Trophoblast cell (in vitro differentiated cells and primary cell): Measurements from ENCODE around the gene SYT3.

Source experiments
- DNase-seq, 2 donors: peaks; one replicate each; pipeline ENCODE4 v3.0.0-alpha.2; 2016
- H2AFZ ChIP-seq: 2 replicates; pipeline ENCODE4 v1.6.1; 2013; ENCODE audit warnings: low read length, moderate library complexity, mild to moderate bottlenecking; ENCODE audit not compliant: insufficient read depth, poor library complexity
- H2AK5ac ChIP-seq: 2 replicates; pipeline ENCODE4 v1.6.1; 2013; ENCODE audit warnings: mild to moderate bottlenecking, low read length
- H2BK120ac ChIP-seq: 2 replicates; pipeline ENCODE4 v1.6.1; 2013; ENCODE audit warnings: low read length, mild to moderate bottlenecking, moderate library complexity; ENCODE audit not compliant: insufficient read depth, poor library complexity
- H2BK12ac ChIP-seq: 2 replicates; pipeline ENCODE4 v1.6.1; 2013; ENCODE audit warnings: mild to moderate bottlenecking, low read length, moderate library complexity
- H2BK5ac ChIP-seq: 2 replicates; pipeline ENCODE4 v1.6.1; 2013; ENCODE audit warnings: low read length, low read depth, moderate library complexity, mild to moderate bottlenecking; ENCODE audit not compliant: poor library complexity
- H3K14ac ChIP-seq: 2 replicates; pipeline ENCODE4 v1.6.1; 2013; ENCODE audit warnings: mild to moderate bottlenecking, low read length
- H3K18ac ChIP-seq: 2 replicates; pipeline ENCODE4 v1.6.1; 2013; ENCODE audit warnings: mild to moderate bottlenecking, low read length
- H3K23ac ChIP-seq: 2 replicates; pipeline ENCODE4 v1.6.1; 2013; ENCODE audit warnings: low read length
- H3K27ac ChIP-seq: 2 replicates; pipeline ENCODE4 v1.5.1; 2013; ENCODE audit warnings: low read depth, mild to moderate bottlenecking, inconsistent platforms, low read length, moderate library complexity
- H3K27me3 ChIP-seq: 2 replicates; pipeline ENCODE4 v1.6.1; 2013; ENCODE audit warnings: inconsistent platforms, mild to moderate bottlenecking, low read length, moderate library complexity; ENCODE audit not compliant: insufficient read depth
- H3K36me3 ChIP-seq, 2 experiments: 1 replicate in 1 of 2; 2 replicates in 1 of 2; pipeline ENCODE4 v1.6.1; 2013; ENCODE audit warnings: low read length in 2 of 2, mild to moderate bottlenecking in 2 of 2, moderate library complexity in 1 of 2; ENCODE audit not compliant: insufficient read depth in 2 of 2, control insufficient read depth in 1 of 2
- H3K4ac ChIP-seq: 2 replicates; pipeline ENCODE4 v1.6.1; 2013; ENCODE audit warnings: low read depth, mild to moderate bottlenecking, low read length, moderate library complexity
- H3K4me1 ChIP-seq, 2 experiments: 1 replicate in 1 of 2; 2 replicates in 1 of 2; pipeline ENCODE4 v1.6.1; 2013; ENCODE audit warnings: low read length in 2 of 2, mild to moderate bottlenecking in 2 of 2, moderate library complexity in 1 of 2; ENCODE audit not compliant: insufficient read depth in 2 of 2, control insufficient read depth in 1 of 2
- H3K4me2 ChIP-seq: 2 replicates; pipeline ENCODE4 v1.6.1; 2013; ENCODE audit warnings: inconsistent platforms, mild to moderate bottlenecking, low read length, moderate library complexity
- H3K4me3 ChIP-seq: 2 replicates; pipeline ENCODE4 v1.5.1; 2013; ENCODE audit warnings: mild to moderate bottlenecking, low read depth, low read length, inconsistent platforms
- H3K79me1 ChIP-seq: one replicate; pipeline ENCODE4 v1.6.1; 2013; ENCODE audit warnings: low read length
- H3K79me2 ChIP-seq: 2 replicates; pipeline ENCODE4 v1.6.1; 2013; ENCODE audit warnings: low read length, mild to moderate bottlenecking; ENCODE audit not compliant: control insufficient read depth, insufficient read depth, poor library complexity
- H3K9ac ChIP-seq: 2 replicates; pipeline ENCODE4 v1.6.1; 2013; ENCODE audit warnings: mild to moderate bottlenecking, low read length
- H3K9me3 ChIP-seq: 2 replicates; pipeline ENCODE4 v1.6.1; 2013; ENCODE audit warnings: low read depth, mild to moderate bottlenecking, control low read depth, inconsistent platforms, low read length; ENCODE audit not compliant: insufficient read depth
- H4K12ac ChIP-seq: 2 replicates; pipeline ENCODE4 v1.6.1; 2013; ENCODE audit warnings: low read depth, mild to moderate bottlenecking, low read length, moderate library complexity
- H4K8ac ChIP-seq: 2 replicates; pipeline ENCODE4 v1.6.1; 2013; ENCODE audit warnings: low read depth, mild to moderate bottlenecking, low read length, moderate library complexity
- H4K91ac ChIP-seq: one replicate; pipeline ENCODE4 v1.6.1; 2013; ENCODE audit warnings: low read depth, mild to moderate bottlenecking, low read length, moderate library complexity
- WGBS: extraction: QIAGEN DNeasy Blood & Tissue Kit; methylation state at CpG from one replicate; pipeline ENCODE4 v1.1.7; 2013; ENCODE audit warnings: missing lambda C conversion rate; ENCODE audit not compliant: insufficient read length, insufficient coverage; ENCODE audit errors: extremely low coverage; 5-methylcytosine and 5-hydroxymethylcytosine counted together

SYT3 gene

DNA sequence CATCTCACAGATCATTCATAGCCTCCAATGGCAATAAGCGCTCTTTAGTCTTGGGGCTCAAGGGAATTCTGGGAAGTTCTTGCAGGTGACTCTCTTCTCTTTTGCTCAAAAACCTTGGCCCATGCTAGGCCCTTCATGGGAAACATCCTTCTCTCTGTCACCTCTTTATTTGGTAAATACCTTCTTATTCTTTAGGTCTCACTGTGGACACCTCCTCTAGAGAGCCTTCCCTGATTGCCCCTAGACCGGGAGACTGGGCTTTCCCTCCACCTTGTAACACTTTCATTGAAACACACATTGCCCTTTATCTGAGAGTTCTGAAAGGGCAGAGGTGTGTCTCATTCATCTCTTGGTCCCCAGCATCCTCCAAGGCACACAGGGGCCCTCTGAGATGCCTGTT, 11.5 kb upstream of the SYT3 start:
- Histone ChIP-seq H4K12ac (no peak overlapping the region), H4K91ac (no peak overlapping the region), H3K4me1 (no peaks in the 10 kb centered on the region)

DNA sequence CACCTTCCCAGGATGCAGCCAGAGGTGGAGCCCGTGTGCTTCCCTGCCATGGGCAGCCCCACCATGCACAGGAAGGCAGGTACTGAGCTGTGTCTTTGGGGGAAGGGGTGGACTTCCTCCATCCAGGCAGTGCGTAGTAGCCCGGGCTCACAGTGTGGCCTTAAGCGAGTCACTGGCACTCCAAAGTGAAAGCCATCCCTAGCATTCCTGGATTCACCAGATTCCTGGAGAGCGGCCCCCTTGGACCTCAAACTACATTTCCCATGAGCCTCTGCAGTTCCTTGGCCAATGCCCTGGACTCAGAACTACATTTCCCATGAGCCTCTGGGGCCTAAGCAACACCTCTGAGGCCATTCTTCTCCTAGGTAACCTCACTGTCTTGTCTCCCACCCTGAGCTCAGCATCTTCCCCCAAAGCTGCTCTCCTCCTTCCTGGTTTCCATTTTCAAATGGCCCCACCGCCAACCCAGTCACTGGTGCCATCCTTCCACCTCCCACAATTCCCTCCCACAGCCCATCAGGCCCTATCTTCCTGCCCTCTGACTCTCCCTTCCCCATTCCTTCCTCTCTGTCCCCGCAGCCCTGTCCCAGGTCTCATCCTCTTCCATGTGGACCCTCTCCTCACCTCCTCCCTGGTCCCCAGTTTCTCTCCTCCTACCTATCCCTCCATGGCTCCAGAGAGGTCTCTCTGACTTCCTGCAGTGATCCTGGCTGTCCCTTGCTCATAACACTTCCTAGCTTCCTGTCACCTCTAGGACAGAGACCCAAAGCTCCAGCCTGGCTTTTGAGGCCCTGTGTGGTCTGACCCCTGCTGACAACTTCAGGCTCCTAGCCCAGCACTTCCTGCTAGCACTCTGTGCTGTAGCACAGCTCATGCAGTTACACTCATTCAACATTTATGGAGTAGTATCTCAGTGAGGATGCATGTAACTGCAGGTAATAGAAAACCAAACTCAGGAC, 10.0 kb upstream of the SYT3 start, which contains the start of gene C19orf81:
TSS of gene C19orf81 (plus strand) at position 13 of the 959 bp plus-strand sequence. CDS start at position 13, 0 bp downstream.
- H4K12ac ChIP-seq: no peak within 1 kb of the TSS
- H3K23ac ChIP-seq: no peak within 1 kb of the TSS
- H4K8ac ChIP-seq: peak within 1 kb of the TSS; percentile 69
- no peak within 1 kb of the TSS for H2BK120ac ChIP-seq
- H2BK5ac ChIP-seq: no peak within 1 kb of the TSS
- no peak within 1 kb of the TSS for H3K4ac ChIP-seq
- no CpG with 5 or more reads among the region's 7 CpGs for WGBS
- H3K27me3 ChIP-seq: no peaks in the 10 kb centered on the region
- H3K4me1 ChIP-seq: no peaks in the 10 kb centered on the region
- H3K14ac ChIP-seq: no peak within 1 kb of the TSS
- no peak within 1 kb of the TSS for H4K91ac ChIP-seq
- no peaks in the 10 kb centered on the region for H3K79me2 ChIP-seq
- H3K79me1 ChIP-seq: no peaks in the 10 kb centered on the region
- H2AFZ ChIP-seq: no peak within 1 kb of the TSS
- no peak within 1 kb of the TSS for H2AK5ac ChIP-seq
- no peak within 1 kb of the TSS for H3K9ac ChIP-seq
- no peaks in the 10 kb centered on the region for H3K36me3 ChIP-seq
- DNase-seq: no peak
- no peak within 1 kb of the TSS for H3K4me2 ChIP-seq
- no peak within 1 kb of the TSS for H3K4me3 ChIP-seq
- no peaks in the 10 kb centered on the region for H3K9me3 ChIP-seq
- no peak within 1 kb of the TSS for H3K27ac ChIP-seq
- no peak within 1 kb of the TSS for H2BK12ac ChIP-seq
- no peak within 1 kb of the TSS for H3K18ac ChIP-seq

More for the DNA sequence above, 11.5 kb upstream of the SYT3 start:
- Histone ChIP-seq H3K9me3 (peaks cover under 1% of the 10 kb centered on the region), H3K18ac (no peak overlapping the region), H2AK5ac (no peak overlapping the region), H3K27me3 (no peaks in the 10 kb centered on the region), H4K8ac (no peak overlapping the region), H3K4me2 (no peak overlapping the region), H3K36me3 (no peaks in the 10 kb centered on the region), H3K23ac (no peak overlapping the region), H3K4ac (no peak overlapping the region), H2BK5ac (no peak overlapping the region), H3K79me2 (no peaks in the 10 kb centered on the region), H3K9ac (no peak overlapping the region), H2BK12ac (no peak overlapping the region), H2BK120ac (no peak overlapping the region), H3K4me3 (no peak overlapping the region), H3K79me1 (no peaks in the 10 kb centered on the region), H3K27ac (no peak overlapping the region), H2AFZ (no peak overlapping the region), H3K14ac (no peak overlapping the region)
- WGBS: no CpG with 5 or more reads among the region's 2 CpGs
- DNase-seq: no peak

DNA sequence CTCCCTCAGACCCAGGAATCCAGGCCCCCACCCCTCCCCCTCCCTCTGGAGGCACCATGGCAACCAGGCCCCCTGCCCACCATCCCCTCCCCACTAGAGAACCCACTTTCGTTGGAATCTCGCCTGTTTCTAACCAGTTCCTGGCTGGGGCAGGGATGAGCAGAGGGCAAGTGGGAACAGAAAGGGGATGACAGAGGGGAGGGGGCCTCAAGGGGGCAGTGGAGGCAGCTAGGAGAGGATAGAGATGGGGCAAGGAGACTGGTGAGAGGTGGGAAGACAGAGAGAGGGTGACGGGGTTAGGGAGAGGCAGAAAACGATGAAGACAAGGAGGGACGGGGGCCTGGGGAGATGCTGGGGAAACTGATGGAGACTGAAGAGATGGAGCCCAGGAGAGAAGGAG, 9.0 kb upstream of the SYT3 start:
- H3K79me2 ChIP-seq: no peaks in the 10 kb centered on the region
- no peak overlapping the region for H2BK5ac ChIP-seq
- no peaks in the 10 kb centered on the region for H3K4me1 ChIP-seq
- H3K4me2 ChIP-seq: no peak overlapping the region
- H2BK12ac ChIP-seq: no peak overlapping the region
- no peaks in the 10 kb centered on the region for H3K79me1 ChIP-seq
- H3K27ac ChIP-seq: no peak overlapping the region
- H2AFZ ChIP-seq: no peak overlapping the region
- no peak overlapping the region for H2AK5ac ChIP-seq
- no peak overlapping the region for H3K14ac ChIP-seq
- H3K4ac ChIP-seq: no peak overlapping the region
- no peak overlapping the region for H3K9ac ChIP-seq
- no CpG with 5 or more reads among the region's 5 CpGs for WGBS
- H2BK120ac ChIP-seq: no peak overlapping the region
- H3K4me3 ChIP-seq: no peak overlapping the region
- H3K27me3 ChIP-seq: no peaks in the 10 kb centered on the region
- no peaks in the 10 kb centered on the region for H3K36me3 ChIP-seq
- no peak overlapping the region for H3K18ac ChIP-seq
- no peak overlapping the region for H4K8ac ChIP-seq
- DNase-seq: no peak
- H4K12ac ChIP-seq: no peak overlapping the region
- H3K9me3 ChIP-seq: no peaks in the 10 kb centered on the region
- H4K91ac ChIP-seq: no peak overlapping the region
- H3K23ac ChIP-seq: no peak overlapping the region

DNA sequence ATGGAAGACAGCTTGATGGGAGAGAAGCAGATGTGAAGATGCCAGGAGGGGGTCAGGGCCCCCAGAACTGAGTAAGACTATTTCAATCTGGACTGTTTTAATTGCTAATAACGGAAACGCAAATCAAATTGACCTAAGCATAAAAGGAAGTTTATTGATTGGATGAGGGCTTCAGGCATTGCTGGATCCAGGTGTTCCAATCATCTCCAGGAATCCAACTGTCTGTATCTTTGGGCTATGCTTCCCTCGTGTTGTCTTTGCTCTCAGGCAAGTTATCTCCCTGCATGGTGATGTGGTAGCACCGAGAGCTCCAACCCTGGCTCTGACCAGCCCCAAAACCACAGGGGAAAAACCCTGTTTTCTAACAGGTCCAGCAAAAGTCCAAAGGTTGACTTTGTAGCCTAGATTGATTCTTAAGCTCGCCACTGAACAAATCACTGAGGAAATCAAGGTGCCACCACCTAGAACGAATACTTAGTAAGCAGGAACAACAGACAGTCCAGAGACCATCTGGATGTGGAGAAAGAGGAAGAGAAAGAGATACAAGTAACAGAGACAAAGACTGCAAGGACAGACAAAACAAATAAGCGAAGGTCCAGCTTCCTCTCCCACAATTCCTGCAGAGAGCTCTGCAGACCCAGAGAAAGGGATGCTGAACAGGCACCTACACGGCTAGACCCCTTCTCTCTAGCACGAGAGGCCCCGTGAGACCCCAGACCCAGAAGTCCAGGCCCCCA, 8.4 kb upstream of the SYT3 start:
- H2BK5ac ChIP-seq: no peak overlapping the region
- no peak overlapping the region for H3K27ac ChIP-seq
- H3K14ac ChIP-seq: no peak overlapping the region
- no peak overlapping the region for H2AFZ ChIP-seq
- no peak overlapping the region for H3K4me2 ChIP-seq
- no peaks in the 10 kb centered on the region for H3K36me3 ChIP-seq
- H3K4ac ChIP-seq: no peak overlapping the region
- no peaks in the 10 kb centered on the region for H3K4me1 ChIP-seq
- no peak overlapping the region for H4K12ac ChIP-seq
- no CpG with 5 or more reads among the region's 10 CpGs for WGBS
- no peaks in the 10 kb centered on the region for H3K9me3 ChIP-seq
- H3K23ac ChIP-seq: no peak overlapping the region
- no peak overlapping the region for H2BK120ac ChIP-seq
- H3K79me1 ChIP-seq: no peaks in the 10 kb centered on the region
- H3K18ac ChIP-seq: no peak overlapping the region
- H3K9ac ChIP-seq: no peak overlapping the region
- no peak overlapping the region for H2BK12ac ChIP-seq
- no peak overlapping the region for H4K8ac ChIP-seq
- DNase-seq: no peak
- no peaks in the 10 kb centered on the region for H3K27me3 ChIP-seq
- H3K4me3 ChIP-seq: no peak overlapping the region
- no peaks in the 10 kb centered on the region for H3K79me2 ChIP-seq
- no peak overlapping the region for H4K91ac ChIP-seq
- no peak overlapping the region for H2AK5ac ChIP-seq
